ENCODE measurements around the gene WIPF2.

GRCh38 chr17:40259505-40259904 lies 40.4 kb downstream of the WIPF2 start:
- TF ChIP-seq POLR2A (IDR thresholded peaks at IDR 0.05) = no peak
- no peak for TF ChIP-seq CTCF (IDR thresholded peaks at IDR 0.05 in 4 of 5, conservative IDR thresholded peaks at IDR 0.05 in 1 of 5)

Data from gastrocnemius medialis (tissue), 4 donors.